SK-N-SH (cell line): Measurements from ENCODE around the gene GALNT13.

ENCODE experiments used
- EZH2phosphoT487 ChIP-seq: fragments of 200-600 bp; sonication (generic); IDR thresholded peaks from 2 replicates; pipeline ENCODE4 v1.6.1; 2017; ENCODE audit warnings: low read depth, mixed run types, mild to moderate bottlenecking, antibody characterized with exemption, moderate library complexity, borderline replicate concordance
- FOXJ3 ChIP-seq: sonication (generic); formaldehyde crosslinking; IDR thresholded peaks from 2 replicates; pipeline ENCODE4 v1.5.1; 2020; ENCODE audit warnings: mild to moderate bottlenecking, missing genetic modification reagents
- MXI1 ChIP-seq: IDR thresholded peaks from 2 replicates; pipeline ENCODE4 v1.6.1; 2012; ENCODE audit warnings: mild to moderate bottlenecking, low read depth, low read length, improper control_type of control experiment
- NFIC ChIP-seq: IDR thresholded peaks from 2 replicates; pipeline ENCODE4 v1.4.0; 2012; ENCODE audit warnings: borderline replicate concordance
- TAF1 ChIP-seq: IDR thresholded peaks from 2 replicates; pipeline ENCODE4 v1.6.1; 2012; ENCODE audit warnings: low read depth, mild to moderate bottlenecking, low read length, moderate library complexity, borderline replicate concordance
- YY1 ChIP-seq: IDR thresholded peaks from 2 replicates; pipeline ENCODE4 v1.4.0; 2012; ENCODE audit warnings: low read depth, mild to moderate bottlenecking
- TF ChIP-seq, protein P1 (sequence below): IDR thresholded peaks from 2 replicates; pipeline ENCODE4 v1.4.0; 2012; ENCODE audit warnings: low read depth, borderline replicate concordance
- TF ChIP-seq, protein P2 (sequence below): fragments of 200-600 bp; sonication (generic); IDR thresholded peaks from 2 replicates; pipeline ENCODE4 v1.6.1; 2017; ENCODE audit warnings: antibody characterized with exemption, mild to moderate bottlenecking, moderate library complexity
- TF ChIP-seq, protein P3 (sequence below): fragments of 150-350 bp; IDR thresholded peaks from 2 replicates; pipeline ENCODE4 v1.6.1; 2016; ENCODE audit warnings: mild to moderate bottlenecking, low read depth, low read length
- TF ChIP-seq, protein P4 (sequence below): IDR thresholded peaks from 2 replicates; pipeline ENCODE4 v1.4.0; 2012; ENCODE audit warnings: low read depth

DNA sequence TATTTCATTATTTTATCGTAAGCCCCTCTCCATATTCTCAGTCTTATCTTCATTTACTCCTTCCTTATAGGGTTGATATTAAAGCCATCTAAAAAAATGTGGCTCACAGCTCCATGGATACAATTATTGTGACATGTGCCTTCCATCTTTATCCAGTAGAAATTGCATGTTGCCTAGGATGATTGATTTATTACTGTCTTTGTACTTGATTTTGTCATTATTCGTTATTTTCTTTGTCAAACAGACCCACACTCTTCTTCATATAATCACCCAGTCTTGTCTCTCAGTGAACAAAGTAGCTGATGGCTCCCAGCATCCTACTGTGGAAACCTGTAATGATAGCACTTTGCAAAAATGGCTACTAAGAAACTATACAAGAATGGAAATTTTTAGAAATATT, 574.6 kb downstream of the GALNT13 start:
- no peak for TF ChIP-seq NFIC
- no peak for TF ChIP-seq YY1
- no peak for TF ChIP-seq TAF1
- TF ChIP-seq, protein P1, sequence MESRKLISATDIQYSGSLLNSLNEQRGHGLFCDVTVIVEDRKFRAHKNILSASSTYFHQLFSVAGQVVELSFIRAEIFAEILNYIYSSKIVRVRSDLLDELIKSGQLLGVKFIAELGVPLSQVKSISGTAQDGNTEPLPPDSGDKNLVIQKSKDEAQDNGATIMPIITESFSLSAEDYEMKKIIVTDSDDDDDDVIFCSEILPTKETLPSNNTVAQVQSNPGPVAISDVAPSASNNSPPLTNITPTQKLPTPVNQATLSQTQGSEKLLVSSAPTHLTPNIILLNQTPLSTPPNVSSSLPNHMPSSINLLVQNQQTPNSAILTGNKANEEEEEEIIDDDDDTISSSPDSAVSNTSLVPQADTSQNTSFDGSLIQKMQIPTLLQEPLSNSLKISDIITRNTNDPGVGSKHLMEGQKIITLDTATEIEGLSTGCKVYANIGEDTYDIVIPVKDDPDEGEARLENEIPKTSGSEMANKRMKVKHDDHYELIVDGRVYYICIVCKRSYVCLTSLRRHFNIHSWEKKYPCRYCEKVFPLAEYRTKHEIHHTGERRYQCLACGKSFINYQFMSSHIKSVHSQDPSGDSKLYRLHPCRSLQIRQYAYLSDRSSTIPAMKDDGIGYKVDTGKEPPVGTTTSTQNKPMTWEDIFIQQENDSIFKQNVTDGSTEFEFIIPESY, result no peak
- no peak for TF ChIP-seq FOXJ3
- TF ChIP-seq MXI1, result no peak
- TF ChIP-seq, protein P2, sequence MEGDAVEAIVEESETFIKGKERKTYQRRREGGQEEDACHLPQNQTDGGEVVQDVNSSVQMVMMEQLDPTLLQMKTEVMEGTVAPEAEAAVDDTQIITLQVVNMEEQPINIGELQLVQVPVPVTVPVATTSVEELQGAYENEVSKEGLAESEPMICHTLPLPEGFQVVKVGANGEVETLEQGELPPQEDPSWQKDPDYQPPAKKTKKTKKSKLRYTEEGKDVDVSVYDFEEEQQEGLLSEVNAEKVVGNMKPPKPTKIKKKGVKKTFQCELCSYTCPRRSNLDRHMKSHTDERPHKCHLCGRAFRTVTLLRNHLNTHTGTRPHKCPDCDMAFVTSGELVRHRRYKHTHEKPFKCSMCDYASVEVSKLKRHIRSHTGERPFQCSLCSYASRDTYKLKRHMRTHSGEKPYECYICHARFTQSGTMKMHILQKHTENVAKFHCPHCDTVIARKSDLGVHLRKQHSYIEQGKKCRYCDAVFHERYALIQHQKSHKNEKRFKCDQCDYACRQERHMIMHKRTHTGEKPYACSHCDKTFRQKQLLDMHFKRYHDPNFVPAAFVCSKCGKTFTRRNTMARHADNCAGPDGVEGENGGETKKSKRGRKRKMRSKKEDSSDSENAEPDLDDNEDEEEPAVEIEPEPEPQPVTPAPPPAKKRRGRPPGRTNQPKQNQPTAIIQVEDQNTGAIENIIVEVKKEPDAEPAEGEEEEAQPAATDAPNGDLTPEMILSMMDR, result no peak
- no peak for TF ChIP-seq EZH2phosphoT487
- TF ChIP-seq, protein P3, sequence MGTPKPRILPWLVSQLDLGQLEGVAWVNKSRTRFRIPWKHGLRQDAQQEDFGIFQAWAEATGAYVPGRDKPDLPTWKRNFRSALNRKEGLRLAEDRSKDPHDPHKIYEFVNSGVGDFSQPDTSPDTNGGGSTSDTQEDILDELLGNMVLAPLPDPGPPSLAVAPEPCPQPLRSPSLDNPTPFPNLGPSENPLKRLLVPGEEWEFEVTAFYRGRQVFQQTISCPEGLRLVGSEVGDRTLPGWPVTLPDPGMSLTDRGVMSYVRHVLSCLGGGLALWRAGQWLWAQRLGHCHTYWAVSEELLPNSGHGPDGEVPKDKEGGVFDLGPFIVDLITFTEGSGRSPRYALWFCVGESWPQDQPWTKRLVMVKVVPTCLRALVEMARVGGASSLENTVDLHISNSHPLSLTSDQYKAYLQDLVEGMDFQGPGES, result no peak
- TF ChIP-seq, protein P4, sequence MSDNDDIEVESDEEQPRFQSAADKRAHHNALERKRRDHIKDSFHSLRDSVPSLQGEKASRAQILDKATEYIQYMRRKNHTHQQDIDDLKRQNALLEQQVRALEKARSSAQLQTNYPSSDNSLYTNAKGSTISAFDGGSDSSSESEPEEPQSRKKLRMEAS, result no peak
